ENCODE measurements around the gene ARAF. TPM values are rescaled to one million over a fixed set of nuclear protein-coding genes. Genes with fewer than 3 reads are reported as not detected.
"Not testable (repeated sequence)": the region's sequence is repeated elsewhere in the genome, so short reads cannot be mapped to it uniquely, and the experiment has no call there.

The ARAF gene
- total RNA-seq, 1 donor from 2014 or later = 7.3 TPM

DNA sequence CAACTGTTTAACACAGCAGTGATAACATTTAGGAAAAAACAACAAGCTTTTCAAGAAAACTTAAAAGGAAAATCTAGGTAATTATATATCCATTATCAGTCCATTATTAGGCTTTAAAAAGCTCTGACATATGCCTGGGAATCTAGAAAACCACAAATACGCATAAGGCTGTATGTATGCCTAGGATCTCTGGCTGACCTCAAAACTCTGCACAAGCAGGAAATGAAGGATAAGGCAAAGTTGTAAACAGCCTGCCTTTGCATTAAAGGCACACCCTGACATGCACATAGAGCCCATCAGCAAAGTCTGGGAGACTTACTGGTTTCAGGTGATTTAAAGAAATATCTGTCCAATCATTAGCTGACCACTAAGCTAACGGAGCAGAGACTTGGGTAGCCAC lies 35.3 kb downstream of the ARAF start:
- H3K27ac ChIP-seq (ENCODE audit: low read depth, low read length) = no peak overlapping the region
- peaks cover 0 to 3% (median 0%) of the 10 kb centered on the region in 3 donors for H3K9me3 ChIP-seq (ENCODE audit: control insufficient read depth in 3 of 3, low read length in 3 of 3)
- no peaks in the 10 kb centered on the region for H3K4me1 ChIP-seq (ENCODE audit: control insufficient read depth in 3 of 3, insufficient read depth in 3 of 3, low read length in 3 of 3)
- no peaks in the 10 kb centered on the region for H3K27me3 ChIP-seq (ENCODE audit: control insufficient read depth in 3 of 3, insufficient read depth in 3 of 3, low read length in 3 of 3)
- no peaks in the 10 kb centered on the region for H3K36me3 ChIP-seq (ENCODE audit: control insufficient read depth in 3 of 3, insufficient read depth in 3 of 3, low read length in 3 of 3)
- no peak overlapping the region for H3K4me3 ChIP-seq (ENCODE audit: low read length in 3 of 3)
- no peak overlapping the region for H3K9ac ChIP-seq (ENCODE audit: low read depth in 1 of 3, low read length in 3 of 3)

DNA sequence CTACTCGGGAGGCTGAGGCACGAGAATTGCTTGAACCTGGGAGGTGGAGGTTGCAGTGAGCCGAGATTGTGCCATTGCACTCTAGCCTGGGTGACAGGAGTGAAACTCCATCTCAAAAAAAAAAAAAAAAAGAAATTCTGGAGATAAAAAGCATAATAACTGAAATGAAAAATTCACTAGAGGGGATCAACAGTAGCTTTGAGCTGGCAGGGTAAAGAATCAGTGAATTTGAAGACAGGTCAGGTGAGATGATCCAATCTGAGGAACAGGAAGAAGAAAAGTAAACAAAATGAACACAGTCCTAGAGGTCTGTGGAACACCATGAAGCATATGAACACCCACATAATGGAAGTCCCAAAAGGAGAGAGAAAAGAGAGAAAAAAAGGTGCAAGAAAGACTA lies 36.2 kb downstream of the ARAF start:
- no peak overlapping the region for H3K27ac ChIP-seq (ENCODE audit: low read depth, low read length)
- no peak overlapping the region for H3K9ac ChIP-seq (ENCODE audit: low read depth in 1 of 3, low read length in 3 of 3)
- no peaks in the 10 kb centered on the region for H3K27me3 ChIP-seq (ENCODE audit: control insufficient read depth in 3 of 3, insufficient read depth in 3 of 3, low read length in 3 of 3)
- no peak overlapping the region for H3K4me3 ChIP-seq (ENCODE audit: low read length in 3 of 3)
- H3K9me3 ChIP-seq (ENCODE audit: control insufficient read depth in 3 of 3, low read length in 3 of 3) = peaks cover 0 to 3% (median 0%) of the 10 kb centered on the region in 3 donors
- no peaks in the 10 kb centered on the region for H3K4me1 ChIP-seq (ENCODE audit: control insufficient read depth in 3 of 3, insufficient read depth in 3 of 3, low read length in 3 of 3)
- H3K36me3 ChIP-seq (ENCODE audit: control insufficient read depth in 3 of 3, insufficient read depth in 3 of 3, low read length in 3 of 3) = no peaks in the 10 kb centered on the region

DNA sequence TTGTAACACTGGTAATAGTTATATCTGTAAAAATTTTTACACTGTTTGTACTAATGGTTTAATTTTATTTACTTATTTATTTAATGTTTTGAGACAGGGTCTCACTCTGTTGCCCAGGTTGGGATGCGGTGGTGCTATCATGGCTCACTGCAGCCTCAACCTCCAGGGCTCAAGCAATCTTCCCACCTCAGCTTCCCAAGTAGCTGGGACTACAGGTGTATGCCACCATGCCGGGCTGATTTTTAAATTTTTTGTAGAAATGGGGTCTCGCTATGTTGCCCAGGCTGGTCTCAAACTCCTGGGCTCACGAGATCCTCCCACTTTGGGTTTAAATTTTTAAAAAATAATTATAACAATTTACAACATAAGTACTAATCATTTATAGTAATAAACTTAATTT lies 42.1 kb downstream of the ARAF start:
- not testable (repeated sequence) for H3K9ac ChIP-seq (ENCODE audit: low read depth in 1 of 3, low read length in 3 of 3); H3K4me3 ChIP-seq (ENCODE audit: low read length in 3 of 3); H3K27ac ChIP-seq (ENCODE audit: low read depth, low read length)

DNA sequence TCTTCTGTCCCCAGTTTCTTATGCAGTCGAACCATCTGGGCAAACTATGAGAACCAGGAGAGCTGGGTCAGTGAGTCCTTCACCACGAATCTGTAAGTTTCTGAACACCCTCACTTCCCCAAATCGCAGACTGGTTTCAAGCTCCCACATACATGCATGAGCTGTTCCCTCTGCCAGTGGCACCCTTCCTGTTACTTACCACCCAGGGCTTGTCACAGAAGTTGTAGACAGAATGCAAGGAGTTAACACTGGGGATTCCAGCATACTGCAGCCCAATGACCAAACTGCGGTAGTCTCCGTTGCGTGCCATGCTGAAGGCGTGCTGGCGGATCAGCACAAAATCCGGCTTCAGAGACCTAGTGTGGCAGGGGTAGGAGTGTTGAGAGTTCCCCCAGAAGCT lies 44.0 kb downstream of the ARAF start:
- Histone ChIP-seq H3K36me3 (ENCODE audit: control insufficient read depth in 3 of 3, insufficient read depth in 3 of 3, low read length in 3 of 3) (no peaks in the 10 kb centered on the region), H3K4me3 (ENCODE audit: low read length in 3 of 3) (no peak overlapping the region), H3K9ac (ENCODE audit: low read depth in 1 of 3, low read length in 3 of 3) (no peak overlapping the region), H3K4me1 (ENCODE audit: control insufficient read depth in 3 of 3, insufficient read depth in 3 of 3, low read length in 3 of 3) (no peaks in the 10 kb centered on the region), H3K9me3 (ENCODE audit: control insufficient read depth in 3 of 3, low read length in 3 of 3) (peaks cover 0 to under 1% (median 0%) of the 10 kb centered on the region in 3 donors), H3K27me3 (ENCODE audit: control insufficient read depth in 3 of 3, insufficient read depth in 3 of 3, low read length in 3 of 3) (no peaks in the 10 kb centered on the region), H3K27ac (ENCODE audit: low read depth, low read length) (no peak overlapping the region)

More for the DNA sequence above, 42.1 kb downstream of the ARAF start:
- H3K36me3 ChIP-seq (ENCODE audit: control insufficient read depth in 3 of 3, insufficient read depth in 3 of 3, low read length in 3 of 3); H3K27me3 ChIP-seq (ENCODE audit: control insufficient read depth in 3 of 3, insufficient read depth in 3 of 3, low read length in 3 of 3); H3K4me1 ChIP-seq (ENCODE audit: control insufficient read depth in 3 of 3, insufficient read depth in 3 of 3, low read length in 3 of 3); H3K9me3 ChIP-seq (ENCODE audit: control insufficient read depth in 3 of 3, low read length in 3 of 3): not testable (repeated sequence)

DNA sequence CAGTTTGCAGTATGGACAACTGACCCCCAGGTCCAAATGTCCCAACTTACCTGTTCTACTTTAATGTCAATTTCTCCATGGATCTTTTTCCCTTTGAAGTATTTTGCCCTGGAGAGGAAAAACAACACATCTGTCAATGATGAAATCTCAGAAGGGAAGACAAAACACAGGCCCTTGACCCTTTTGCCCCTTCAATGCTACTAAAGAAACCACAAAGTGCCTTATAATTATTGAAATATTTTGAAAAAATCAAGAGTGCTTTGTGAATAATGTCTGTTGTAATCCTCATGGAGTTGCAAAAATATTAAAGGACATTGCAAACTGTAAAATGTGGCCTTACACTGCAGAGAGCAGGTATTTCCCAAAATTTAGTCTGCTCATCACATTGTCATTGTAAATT lies 46.1 kb downstream of the ARAF start:
- Histone ChIP-seq H3K27me3 (ENCODE audit: control insufficient read depth in 3 of 3, insufficient read depth in 3 of 3, low read length in 3 of 3) (no peaks in the 10 kb centered on the region), H3K36me3 (ENCODE audit: control insufficient read depth in 3 of 3, insufficient read depth in 3 of 3, low read length in 3 of 3) (no peaks in the 10 kb centered on the region), H3K4me1 (ENCODE audit: control insufficient read depth in 3 of 3, insufficient read depth in 3 of 3, low read length in 3 of 3) (no peaks in the 10 kb centered on the region), H3K9ac (ENCODE audit: low read depth in 1 of 3, low read length in 3 of 3) (no peak overlapping the region), H3K27ac (ENCODE audit: low read depth, low read length) (no peak overlapping the region), H3K9me3 (ENCODE audit: control insufficient read depth in 3 of 3, low read length in 3 of 3) (peaks cover 0 to 2% (median 0%) of the 10 kb centered on the region in 3 donors), H3K4me3 (ENCODE audit: low read length in 3 of 3) (no peak overlapping the region)

DNA sequence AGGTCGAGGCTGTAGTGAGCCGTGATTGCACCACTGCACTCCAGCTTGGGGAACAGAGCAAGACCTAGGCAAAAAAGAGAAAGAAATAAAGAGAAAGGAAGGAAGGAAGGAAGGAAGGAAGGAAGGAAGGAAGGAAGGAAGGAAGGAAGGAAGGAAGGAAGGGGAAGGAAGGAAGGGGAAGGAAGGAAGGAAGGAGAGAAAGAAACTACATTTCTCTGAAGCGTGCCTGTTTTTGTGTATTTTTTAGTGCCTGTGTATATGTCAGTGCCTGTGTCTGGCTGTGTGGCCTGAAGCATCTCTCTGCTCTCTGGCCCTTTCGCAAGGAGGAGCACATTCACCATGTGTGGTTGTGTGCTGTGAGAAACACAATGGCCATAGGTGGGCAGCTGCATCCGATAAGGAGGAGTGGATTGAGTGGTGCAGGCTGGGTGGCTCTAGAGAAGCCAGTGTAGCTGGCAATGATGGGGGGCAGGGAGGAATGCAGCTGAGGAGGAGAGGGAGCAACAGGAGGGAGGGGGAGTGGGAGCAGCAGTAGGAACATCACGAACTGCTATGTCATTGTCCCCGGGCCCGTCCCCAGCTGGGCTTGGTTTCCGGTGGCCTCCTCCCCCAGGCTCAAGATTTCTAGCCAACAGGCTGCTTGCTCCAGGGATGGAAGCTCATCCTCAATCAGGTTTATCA lies 47.3 kb downstream of the ARAF start:
- no peaks in the 10 kb centered on the region for H3K4me1 ChIP-seq (ENCODE audit: control insufficient read depth in 3 of 3, insufficient read depth in 3 of 3, low read length in 3 of 3)
- no peaks in the 10 kb centered on the region for H3K27me3 ChIP-seq (ENCODE audit: control insufficient read depth in 3 of 3, insufficient read depth in 3 of 3, low read length in 3 of 3)
- no peak overlapping the region for H3K9ac ChIP-seq (ENCODE audit: low read depth in 1 of 3, low read length in 3 of 3)
- no peaks in the 10 kb centered on the region for H3K36me3 ChIP-seq (ENCODE audit: control insufficient read depth in 3 of 3, insufficient read depth in 3 of 3, low read length in 3 of 3)
- H3K27ac ChIP-seq (ENCODE audit: low read depth, low read length) = no peak overlapping the region
- peaks cover 0 to 2% (median 0%) of the 10 kb centered on the region in 3 donors for H3K9me3 ChIP-seq (ENCODE audit: control insufficient read depth in 3 of 3, low read length in 3 of 3)
- no peak overlapping the region for H3K4me3 ChIP-seq (ENCODE audit: low read length in 3 of 3)

DNA sequence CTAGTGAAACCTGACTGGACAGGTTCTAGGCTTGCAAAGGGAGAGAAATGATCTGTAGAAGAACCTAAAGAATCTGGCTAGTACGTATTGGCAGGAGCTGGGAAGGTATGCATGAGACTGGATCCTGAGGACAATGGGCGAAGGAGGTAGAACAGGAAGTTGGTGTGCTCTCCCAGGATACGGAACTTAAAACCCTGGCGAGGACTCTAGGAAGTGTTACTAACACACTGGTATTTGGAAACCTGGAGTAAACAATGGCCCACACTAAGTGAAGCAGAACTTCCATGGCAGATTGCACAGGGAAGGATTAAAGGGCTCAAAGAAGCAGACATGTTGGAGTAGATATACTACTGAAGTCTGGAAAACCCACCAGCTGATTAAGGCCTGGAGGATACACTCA lies 49.5 kb downstream of the ARAF start:
- Histone ChIP-seq H3K4me1 (ENCODE audit: control insufficient read depth in 3 of 3, insufficient read depth in 3 of 3, low read length in 3 of 3) (no peaks in the 10 kb centered on the region), H3K9ac (ENCODE audit: low read depth in 1 of 3, low read length in 3 of 3) (no peak overlapping the region), H3K9me3 (ENCODE audit: control insufficient read depth in 3 of 3, low read length in 3 of 3) (peaks cover 0 to 2% (median 0%) of the 10 kb centered on the region in 3 donors), H3K27ac (ENCODE audit: low read depth, low read length) (no peak overlapping the region), H3K36me3 (ENCODE audit: control insufficient read depth in 3 of 3, insufficient read depth in 3 of 3, low read length in 3 of 3) (no peaks in the 10 kb centered on the region), H3K27me3 (ENCODE audit: control insufficient read depth in 3 of 3, insufficient read depth in 3 of 3, low read length in 3 of 3) (no peaks in the 10 kb centered on the region), H3K4me3 (ENCODE audit: low read length in 3 of 3) (no peak overlapping the region)

DNA sequence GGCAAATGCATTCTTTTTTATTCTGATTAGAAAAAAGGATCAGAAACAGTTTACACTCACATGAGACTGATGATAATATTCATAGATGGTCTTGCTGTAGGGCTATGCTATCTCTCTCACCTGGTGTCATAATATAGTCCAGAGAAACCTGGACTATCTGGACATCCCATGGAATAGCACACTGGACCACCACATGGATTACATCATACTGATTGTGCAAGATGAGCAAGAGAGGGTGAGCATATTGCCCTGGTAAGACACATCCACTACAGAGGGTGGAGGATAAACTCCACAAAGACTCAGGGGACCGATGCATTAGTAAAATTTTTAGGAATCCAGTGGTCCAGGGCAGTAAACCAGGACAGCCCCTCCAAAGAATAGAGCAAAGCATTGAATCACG lies 50.5 kb downstream of the ARAF start:
- Histone ChIP-seq H3K9me3 (ENCODE audit: control insufficient read depth in 3 of 3, low read length in 3 of 3) (peaks cover 0 to 2% (median 0%) of the 10 kb centered on the region in 3 donors), H3K27me3 (ENCODE audit: control insufficient read depth in 3 of 3, insufficient read depth in 3 of 3, low read length in 3 of 3) (no peaks in the 10 kb centered on the region), H3K36me3 (ENCODE audit: control insufficient read depth in 3 of 3, insufficient read depth in 3 of 3, low read length in 3 of 3) (no peaks in the 10 kb centered on the region), H3K27ac (ENCODE audit: low read depth, low read length) (no peak overlapping the region), H3K4me1 (ENCODE audit: control insufficient read depth in 3 of 3, insufficient read depth in 3 of 3, low read length in 3 of 3) (no peaks in the 10 kb centered on the region), H3K9ac (ENCODE audit: low read depth in 1 of 3, low read length in 3 of 3) (no peak overlapping the region), H3K4me3 (ENCODE audit: low read length in 3 of 3) (no peak overlapping the region)

DNA sequence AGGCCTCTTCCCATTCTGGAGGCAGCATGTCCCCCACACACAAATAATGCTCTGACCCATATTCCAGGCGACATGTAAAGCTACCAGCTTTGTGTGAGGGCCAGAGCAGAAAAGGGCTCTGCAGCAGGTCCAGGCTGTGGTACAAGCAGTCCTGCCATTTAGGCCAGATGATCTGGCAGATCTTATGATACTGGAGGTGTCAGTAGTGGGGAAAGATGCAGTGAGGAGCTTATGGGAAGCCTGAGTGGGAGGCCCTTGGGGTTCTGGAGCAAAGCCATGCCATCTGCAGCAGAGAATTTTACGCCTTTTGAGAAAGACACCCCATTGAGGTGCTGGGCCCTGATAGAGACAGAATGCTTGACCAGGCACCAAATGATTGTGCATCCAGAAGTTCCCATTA lies 50.9 kb downstream of the ARAF start:
- Histone ChIP-seq H3K4me3 (ENCODE audit: low read length in 3 of 3) (no peak overlapping the region), H3K36me3 (ENCODE audit: control insufficient read depth in 3 of 3, insufficient read depth in 3 of 3, low read length in 3 of 3) (no peaks in the 10 kb centered on the region), H3K4me1 (ENCODE audit: control insufficient read depth in 3 of 3, insufficient read depth in 3 of 3, low read length in 3 of 3) (no peaks in the 10 kb centered on the region), H3K9ac (ENCODE audit: low read depth in 1 of 3, low read length in 3 of 3) (no peak overlapping the region), H3K27ac (ENCODE audit: low read depth, low read length) (no peak overlapping the region), H3K27me3 (ENCODE audit: control insufficient read depth in 3 of 3, insufficient read depth in 3 of 3, low read length in 3 of 3) (no peaks in the 10 kb centered on the region), H3K9me3 (ENCODE audit: control insufficient read depth in 3 of 3, low read length in 3 of 3) (peaks cover 0 to 2% (median 0%) of the 10 kb centered on the region in 3 donors)

DNA sequence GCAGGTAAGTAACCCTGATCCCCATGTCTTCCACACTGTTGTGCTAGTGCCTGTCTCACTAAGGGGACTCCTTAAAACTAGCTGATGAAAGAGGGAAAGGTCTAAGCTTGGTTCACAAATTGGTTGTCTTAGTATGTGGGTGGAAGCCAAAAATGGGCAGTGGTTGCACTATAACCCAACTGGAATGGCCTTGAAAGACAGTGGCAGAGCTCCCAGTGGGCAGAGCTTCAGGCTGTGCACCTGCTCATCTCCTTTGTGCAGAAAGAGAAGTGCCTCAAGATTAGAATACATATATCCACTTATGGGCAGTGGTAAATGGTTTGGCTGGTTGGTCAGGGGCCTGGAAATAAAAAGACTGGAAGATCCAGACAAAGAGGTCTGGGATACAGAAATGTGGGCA lies 51.4 kb downstream of the ARAF start:
- Histone ChIP-seq H3K36me3 (ENCODE audit: control insufficient read depth in 3 of 3, insufficient read depth in 3 of 3, low read length in 3 of 3) (no peaks in the 10 kb centered on the region), H3K9ac (ENCODE audit: low read depth in 1 of 3, low read length in 3 of 3) (no peak overlapping the region), H3K27ac (ENCODE audit: low read depth, low read length) (no peak overlapping the region), H3K4me3 (ENCODE audit: low read length in 3 of 3) (no peak overlapping the region), H3K4me1 (ENCODE audit: control insufficient read depth in 3 of 3, insufficient read depth in 3 of 3, low read length in 3 of 3) (no peaks in the 10 kb centered on the region), H3K27me3 (ENCODE audit: control insufficient read depth in 3 of 3, insufficient read depth in 3 of 3, low read length in 3 of 3) (no peaks in the 10 kb centered on the region), H3K9me3 (ENCODE audit: control insufficient read depth in 3 of 3, low read length in 3 of 3) (peaks cover 0 to 2% (median 0%) of the 10 kb centered on the region in 3 donors)

Data from skeletal muscle tissue (tissue), 4 donors.